HUES6 (cell line): Measurements from ENCODE around the gene GDPGP1.

Experiments
- H3K27ac ChIP-seq: 2 replicates; pipeline ENCODE4 v1.7.0; 2013; ENCODE audit warnings: low read depth, mild to moderate bottlenecking, low read length, inconsistent platforms
- H3K27me3 ChIP-seq: 2 replicates; pipeline ENCODE4 v1.6.1; 2013; ENCODE audit warnings: low read length; ENCODE audit not compliant: control insufficient read depth, insufficient read depth
- H3K36me3 ChIP-seq: 2 replicates; pipeline ENCODE4 v1.6.1; 2013; ENCODE audit warnings: low read length; ENCODE audit not compliant: control insufficient read depth, insufficient read depth
- H3K4me1 ChIP-seq: 2 replicates; pipeline ENCODE4 v1.6.1; 2013; ENCODE audit warnings: low read length; ENCODE audit not compliant: control insufficient read depth, insufficient read depth
- H3K4me3 ChIP-seq: 2 replicates; pipeline ENCODE4 v1.5.1; 2013; ENCODE audit warnings: low read depth, low read length
- H3K9ac ChIP-seq: one replicate; pipeline ENCODE4 v1.6.1; 2013; ENCODE audit warnings: mild to moderate bottlenecking, low read length
- H3K9me3 ChIP-seq: 2 replicates; pipeline ENCODE4 v1.6.1; 2013; ENCODE audit warnings: low read depth, low read length; ENCODE audit not compliant: control insufficient read depth, insufficient read depth

GDPGP1 gene

DNA sequence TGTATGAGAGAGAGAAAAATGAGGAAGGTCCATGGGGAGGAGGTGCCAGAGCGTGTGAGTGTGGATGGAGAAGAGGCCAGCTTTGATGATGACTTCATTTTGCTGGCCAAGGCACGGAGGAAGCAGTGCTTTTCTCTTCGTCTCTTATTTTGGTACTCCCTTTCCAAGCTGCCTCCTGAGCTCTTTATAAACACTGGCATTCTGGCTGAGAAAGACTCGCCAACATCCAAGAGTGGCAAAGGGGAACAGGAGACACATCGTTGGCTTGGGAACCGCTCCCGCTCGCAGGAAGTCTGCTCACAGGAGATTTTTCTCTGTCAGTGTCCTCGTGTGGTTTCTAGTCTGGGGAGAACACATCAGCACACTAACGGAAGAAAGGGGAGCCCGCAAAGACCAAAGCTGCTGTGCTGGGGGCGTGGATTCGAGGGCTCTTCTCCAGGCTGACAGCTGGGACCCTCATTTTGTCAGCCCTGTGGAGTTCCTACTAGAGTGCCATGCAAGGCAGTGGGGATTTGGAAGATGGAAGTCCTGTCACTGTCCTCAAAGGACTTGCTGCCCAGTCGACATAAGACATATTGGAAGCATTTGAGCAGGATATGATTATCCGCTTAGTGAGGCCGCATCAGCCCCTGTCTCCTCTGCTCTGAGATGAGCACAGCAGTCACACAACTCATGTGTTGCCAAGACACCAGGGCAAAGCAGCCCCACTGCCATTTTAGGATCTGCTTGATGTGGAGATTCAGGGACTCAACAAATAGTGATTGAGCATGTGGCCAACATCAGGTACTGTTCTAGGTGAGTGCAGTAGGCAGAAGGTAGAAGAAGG, 40.8 kb upstream of the GDPGP1 start:
- Histone ChIP-seq H3K27me3 (no peaks in the 10 kb centered on the region), H3K27ac (no peak overlapping the region), H3K4me3 (no peak overlapping the region), H3K9me3 (no peaks in the 10 kb centered on the region), H3K4me1 (peaks cover 7% of the 10 kb centered on the region), H3K9ac (no peak overlapping the region), H3K36me3 (no peaks in the 10 kb centered on the region)

DNA sequence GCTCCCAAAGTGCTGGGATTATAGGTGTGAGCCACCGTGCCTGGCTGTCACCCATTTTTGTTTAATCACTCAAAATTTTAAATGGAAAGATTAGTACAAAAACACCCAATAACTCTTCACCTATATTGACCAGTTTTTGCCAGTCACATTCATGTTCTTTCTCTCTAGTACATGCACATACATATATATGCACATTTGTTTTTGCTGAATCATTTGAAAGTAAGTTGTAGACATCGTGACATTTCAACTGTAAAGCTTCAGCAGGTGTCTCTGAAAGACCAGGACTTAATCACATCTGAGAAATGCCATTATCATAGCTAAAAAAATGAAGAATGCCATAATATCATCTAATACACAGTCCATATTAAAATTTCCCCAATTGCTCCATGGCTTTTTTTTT, 39.4 kb upstream of the GDPGP1 start:
- Histone ChIP-seq H3K4me1 (peaks cover 7% of the 10 kb centered on the region), H3K27me3 (no peaks in the 10 kb centered on the region), H3K4me3 (no peak overlapping the region)

DNA sequence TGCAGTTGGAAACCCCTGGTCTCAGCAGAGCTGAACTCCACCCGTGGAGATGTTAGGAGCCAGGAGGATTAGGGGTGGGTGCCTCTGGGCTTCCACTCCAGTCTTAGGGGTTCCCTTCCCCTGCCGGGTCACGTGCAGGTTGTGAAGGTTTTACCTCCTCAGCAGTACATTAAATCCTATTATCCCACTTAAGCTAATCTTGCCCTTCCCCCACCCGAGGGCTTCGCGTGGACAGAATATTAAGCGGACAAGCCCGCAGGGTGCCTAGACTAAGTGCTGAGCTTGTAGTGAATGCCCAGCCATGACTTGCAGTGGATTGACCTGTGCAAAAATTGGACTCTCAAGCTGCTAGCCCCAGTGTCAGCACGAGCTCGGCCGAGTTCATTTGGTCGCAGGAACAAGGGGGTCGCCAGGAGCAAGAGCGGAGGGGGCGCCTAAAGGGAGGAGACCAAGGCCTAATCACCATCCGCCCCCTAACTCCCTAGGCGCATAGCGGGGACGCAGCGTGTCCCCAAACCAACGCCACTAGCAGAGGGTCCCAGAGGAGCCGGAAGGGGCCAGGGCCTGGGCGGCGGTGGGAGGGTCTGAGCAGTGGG, 33.4 kb upstream of the GDPGP1 start:
- H3K9ac ChIP-seq: peak overlapping the region; percentile 64
- 0 out of 2 replicates have a peak overlapping the region, but pooled peaks have one; percentile 29 for H3K27ac ChIP-seq
- H3K4me3 ChIP-seq: peak overlapping the region; percentile 94
- no peaks in the 10 kb centered on the region for H3K9me3 ChIP-seq
- no peaks in the 10 kb centered on the region for H3K27me3 ChIP-seq
- peaks cover 14% of the 10 kb centered on the region for H3K4me1 ChIP-seq
- 0 out of 2 replicates have a peak, but pooled peaks cover 3% of the 10 kb centered on the region for H3K36me3 ChIP-seq

More for the DNA sequence above, 39.4 kb upstream of the GDPGP1 start:
- no peaks in the 10 kb centered on the region for H3K9me3 ChIP-seq
- no peak overlapping the region for H3K9ac ChIP-seq
- no peaks in the 10 kb centered on the region for H3K36me3 ChIP-seq
- no peak overlapping the region for H3K27ac ChIP-seq

DNA sequence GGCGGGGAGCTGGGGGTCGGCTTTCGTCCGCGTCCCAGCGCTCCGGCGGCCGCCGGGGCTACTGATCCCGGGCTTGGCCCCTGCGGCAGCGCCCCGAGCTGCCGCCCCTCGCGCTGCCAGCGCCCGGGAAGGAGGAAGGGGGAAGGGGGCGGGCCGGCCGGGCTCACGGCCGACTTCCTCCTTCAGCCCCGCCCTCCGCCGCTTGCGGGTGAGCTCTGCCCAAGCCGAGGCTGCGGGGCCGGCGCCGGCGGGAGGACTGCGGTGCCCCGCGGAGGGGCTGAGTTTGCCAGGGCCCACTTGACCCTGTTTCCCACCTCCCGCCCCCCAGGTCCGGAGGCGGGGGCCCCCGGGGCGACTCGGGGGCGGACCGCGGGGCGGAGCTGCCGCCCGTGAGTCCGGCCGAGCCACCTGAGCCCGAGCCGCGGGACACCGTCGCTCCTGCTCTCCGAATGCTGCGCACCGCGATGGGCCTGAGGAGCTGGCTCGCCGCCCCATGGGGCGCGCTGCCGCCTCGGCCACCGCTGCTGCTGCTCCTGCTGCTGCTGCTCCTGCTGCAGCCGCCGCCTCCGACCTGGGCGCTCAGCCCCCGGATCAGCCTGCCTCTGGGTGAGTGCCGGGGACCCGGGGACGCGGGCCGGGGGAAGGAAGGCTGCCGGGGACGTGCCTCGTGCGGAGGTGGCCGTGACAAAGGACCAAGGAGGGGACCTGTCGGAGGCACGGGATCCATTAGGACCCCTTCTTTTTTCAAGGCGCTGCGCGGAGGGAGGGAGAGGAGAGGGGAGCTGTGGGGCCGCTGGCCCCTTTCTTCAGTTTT, 32.7 kb upstream of the GDPGP1 start, which contains the start of gene SEMA4B:
TSS of gene SEMA4B (plus strand) at position 201 of the 814 bp plus-strand sequence. CDS start at position 450, 249 bp downstream.
- H3K36me3 ChIP-seq: 0 out of 2 replicates have a peak, but pooled peaks cover 3% of the 10 kb centered on the region
- peak within 1 kb of the TSS; percentile 64 for H3K9ac ChIP-seq
- H3K9me3 ChIP-seq: no peaks in the 10 kb centered on the region
- H3K4me1 ChIP-seq: peaks cover 14% of the 10 kb centered on the region
- peak within 1 kb of the TSS; percentile 29; the same call in 1 of the 2 replicates for H3K27ac ChIP-seq
- no peaks in the 10 kb centered on the region for H3K27me3 ChIP-seq
- peak within 1 kb of the TSS; percentile 94 for H3K4me3 ChIP-seq

DNA sequence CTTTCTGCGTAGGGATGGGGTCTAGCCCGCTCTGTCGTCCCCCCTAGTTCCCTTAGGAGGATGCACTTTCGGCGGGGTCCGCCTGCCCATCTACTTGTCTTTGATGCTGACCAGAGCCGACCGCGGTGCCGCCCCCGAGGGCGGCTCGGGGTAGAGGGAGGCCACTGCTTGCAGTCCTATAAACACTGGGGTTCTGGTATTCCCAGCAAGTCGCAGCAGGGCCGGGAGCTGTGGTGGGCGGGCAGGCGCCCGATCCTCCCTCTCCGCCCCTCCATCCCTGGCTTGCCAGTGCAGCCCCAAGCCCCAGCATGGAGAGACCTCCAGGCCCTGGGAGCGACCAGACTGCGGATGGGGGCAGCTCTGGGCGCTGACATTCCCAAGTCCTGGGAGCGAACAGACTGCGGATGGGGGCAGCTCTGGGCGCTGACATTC, 32.0 kb upstream of the GDPGP1 start:
- no peak overlapping the region for H3K27ac ChIP-seq
- H3K36me3 ChIP-seq: 0 out of 2 replicates have a peak, but pooled peaks cover 6% of the 10 kb centered on the region
- H3K4me1 ChIP-seq: peaks cover 14% of the 10 kb centered on the region
- H3K4me3 ChIP-seq: peak overlapping the region; percentile 94
- peak overlapping the region; percentile 63 for H3K9ac ChIP-seq
- no peaks in the 10 kb centered on the region for H3K27me3 ChIP-seq
- H3K9me3 ChIP-seq: no peaks in the 10 kb centered on the region

DNA sequence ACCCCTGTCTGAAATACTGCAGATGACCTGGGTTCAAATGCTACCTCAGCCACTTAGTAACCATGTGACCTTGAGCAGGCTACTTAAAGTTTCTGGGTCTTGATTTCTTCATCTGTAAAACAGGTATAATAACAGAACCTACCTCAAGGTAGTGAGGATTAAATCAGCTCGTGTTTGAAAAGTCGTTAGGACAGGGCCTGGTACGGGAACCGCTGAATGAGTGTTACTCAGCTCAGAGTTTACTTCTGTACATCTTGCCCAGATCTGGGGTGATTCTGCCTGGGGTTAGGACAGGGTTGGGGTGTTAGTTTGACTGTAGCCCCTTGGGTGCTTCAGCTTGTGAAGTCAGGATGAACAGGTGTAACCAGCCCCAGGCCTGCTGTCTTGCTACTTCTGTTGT, 31.1 kb upstream of the GDPGP1 start:
- Histone ChIP-seq H3K4me3 (peak overlapping the region; percentile 94; the same call in 1 of the 2 replicates), H3K27ac (no peak overlapping the region), H3K27me3 (no peaks in the 10 kb centered on the region), H3K9ac (no peak overlapping the region), H3K36me3 (0 out of 2 replicates have a peak, but pooled peaks cover 6% of the 10 kb centered on the region), H3K9me3 (no peaks in the 10 kb centered on the region), H3K4me1 (peaks cover 14% of the 10 kb centered on the region)

DNA sequence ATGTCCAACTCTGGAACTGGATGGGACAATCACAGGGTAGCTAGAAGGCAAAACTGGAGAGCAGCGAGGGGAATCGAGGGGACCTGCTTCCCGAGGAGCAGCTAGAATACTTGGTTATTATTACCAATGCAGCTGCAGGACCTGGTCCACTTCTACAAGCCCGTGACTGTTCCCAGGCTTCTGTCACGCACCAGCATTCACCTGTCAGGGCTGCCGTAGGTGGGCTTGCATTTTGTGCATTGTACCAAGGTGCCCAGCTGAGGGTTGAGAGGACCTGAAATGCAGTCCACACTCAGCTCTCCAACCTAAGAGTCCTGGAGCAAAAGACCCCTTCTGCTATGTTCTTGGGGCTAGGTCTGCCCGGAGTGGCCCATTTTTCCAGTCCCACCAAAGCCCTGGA, 30.5 kb upstream of the GDPGP1 start:
- Histone ChIP-seq H3K9ac (no peak overlapping the region), H3K9me3 (no peaks in the 10 kb centered on the region), H3K36me3 (0 out of 2 replicates have a peak, but pooled peaks cover 6% of the 10 kb centered on the region), H3K27ac (no peak overlapping the region), H3K4me1 (peaks cover 14% of the 10 kb centered on the region), H3K4me3 (no peak overlapping the region), H3K27me3 (no peaks in the 10 kb centered on the region)

DNA sequence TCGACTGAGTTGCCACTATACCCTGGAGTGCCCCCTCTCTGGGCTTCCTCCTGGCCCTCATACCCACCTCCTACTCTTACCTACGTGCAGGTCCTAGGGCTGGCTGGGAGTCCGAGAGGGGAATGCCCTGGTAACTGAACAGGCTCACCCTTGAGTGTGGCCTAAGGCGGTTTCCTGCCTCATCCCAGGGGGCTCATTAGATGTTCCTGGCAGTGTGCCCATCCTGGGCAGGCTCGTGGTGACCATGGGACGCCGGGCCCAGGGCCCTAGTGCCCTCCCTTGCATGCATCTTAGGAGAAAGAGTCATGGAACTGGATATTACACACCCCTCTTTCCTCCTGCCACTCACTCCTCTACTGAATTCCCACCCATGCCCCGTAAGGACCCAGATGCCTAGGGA, 30.1 kb upstream of the GDPGP1 start:
- H3K4me3 ChIP-seq: no peak overlapping the region
- H3K9me3 ChIP-seq: no peaks in the 10 kb centered on the region
- H3K36me3 ChIP-seq: 0 out of 2 replicates have a peak, but pooled peaks cover 6% of the 10 kb centered on the region
- H3K27me3 ChIP-seq: no peaks in the 10 kb centered on the region
- peaks cover 14% of the 10 kb centered on the region for H3K4me1 ChIP-seq
- H3K27ac ChIP-seq: no peak overlapping the region
- no peak overlapping the region for H3K9ac ChIP-seq

DNA sequence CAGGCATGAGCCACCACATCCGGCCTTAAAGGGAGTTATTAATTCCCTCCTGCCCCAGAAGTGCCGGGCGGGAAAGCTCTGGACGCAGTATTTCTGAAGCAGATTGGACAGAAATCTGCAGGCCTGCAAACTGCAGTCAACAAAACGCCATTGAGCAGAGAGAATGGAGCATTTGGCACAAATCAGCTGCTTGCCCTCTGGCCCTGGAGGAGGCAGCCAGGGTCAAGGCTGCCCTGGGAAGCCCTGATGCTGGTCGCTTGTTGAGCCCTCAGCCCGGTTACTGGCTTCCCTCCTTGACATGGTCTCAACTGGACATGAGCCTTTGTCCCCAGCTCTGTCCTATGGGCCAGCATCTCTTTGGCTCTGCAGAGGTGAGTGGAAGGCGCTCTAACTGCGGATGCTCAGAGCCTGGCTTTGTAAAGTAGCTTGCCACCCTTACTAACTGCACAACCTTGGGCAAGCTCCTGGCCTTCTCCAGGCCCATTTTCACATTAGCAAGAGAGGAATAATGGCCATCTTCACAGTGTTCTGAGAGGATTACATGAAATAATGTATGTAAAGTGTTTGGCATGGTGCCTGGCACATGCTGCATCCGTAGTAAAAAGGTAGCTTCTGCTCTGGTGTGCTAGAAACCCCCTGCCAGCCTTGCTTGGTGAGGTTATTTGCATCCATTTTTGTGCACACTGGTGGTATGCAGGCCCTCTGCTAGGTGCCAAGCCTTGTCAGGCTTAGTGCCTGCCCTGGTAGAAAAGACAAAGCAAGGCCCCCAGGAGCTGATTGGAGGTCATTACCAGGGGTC, 28.8 kb upstream of the GDPGP1 start:
- Histone ChIP-seq H3K4me1 (peaks cover 13% of the 10 kb centered on the region), H3K36me3 (0 out of 2 replicates have a peak, but pooled peaks cover 9% of the 10 kb centered on the region), H3K27ac (no peak overlapping the region), H3K9ac (no peak overlapping the region), H3K9me3 (no peaks in the 10 kb centered on the region), H3K4me3 (no peak overlapping the region), H3K27me3 (no peaks in the 10 kb centered on the region)

DNA sequence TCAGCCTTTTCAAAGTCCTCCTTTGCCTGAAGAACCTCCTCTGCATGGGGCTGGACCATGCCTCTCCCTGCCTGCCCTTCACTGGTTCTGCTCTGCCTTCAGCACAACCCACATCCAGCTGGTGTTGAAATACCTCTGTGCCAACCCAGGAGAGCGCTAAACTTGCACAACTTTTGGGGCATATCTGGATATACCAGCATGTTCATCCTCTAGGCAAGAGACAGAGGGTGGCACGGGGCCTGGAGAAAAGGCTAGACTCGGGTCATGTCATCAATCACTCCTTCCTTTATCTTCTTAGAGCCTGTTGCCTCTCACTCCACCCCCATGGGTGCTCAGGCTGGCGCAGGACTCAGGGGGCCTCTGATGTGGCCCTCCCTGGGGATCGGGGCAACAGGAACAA, 28.1 kb upstream of the GDPGP1 start:
- Histone ChIP-seq H3K9ac (no peak overlapping the region), H3K4me1 (peaks cover 9% of the 10 kb centered on the region), H3K27ac (no peak overlapping the region), H3K27me3 (no peaks in the 10 kb centered on the region), H3K9me3 (no peaks in the 10 kb centered on the region), H3K4me3 (no peak overlapping the region), H3K36me3 (0 out of 2 replicates have a peak, but pooled peaks cover 9% of the 10 kb centered on the region)
